Lower leg skin (tissue), 4 donors: ENCODE data around the gene UBE2G1. TPM values are rescaled to one million over a fixed set of nuclear protein-coding genes. Genes with fewer than 3 reads are reported as not detected.
"Not testable (repeated sequence)": the region's sequence is repeated elsewhere in the genome, so short reads cannot be mapped to it uniquely, and the experiment has no call there.

Source experiments
- DNase-seq, 2 donors: peaks; one replicate each; pipeline ENCODE4 v3.0.0-alpha.2; 2019; ENCODE audit warnings: low spot score in 2 of 2
- H3K4me3 ChIP-seq: fragments of 200-600 bp; sonication (generic); 2 replicates; pipeline ENCODE4 v1.5.1; 2017; ENCODE audit warnings: mild to moderate bottlenecking, low read depth; ENCODE audit not compliant: poor library complexity, severe bottlenecking
- CTCF ChIP-seq, 3 donors: fragments of 450-650 bp; IDR thresholded peaks; one replicate each; pipeline ENCODE4 v1.5.1; 2016; ENCODE audit warnings: antibody characterized with exemption in 3 of 3, mild to moderate bottlenecking in 3 of 3, moderate library complexity in 2 of 3
- POLR2A ChIP-seq, 2 donors: fragments of 450-650 bp; IDR thresholded peaks; one replicate each; pipeline ENCODE4 v1.6.1; 2016 to 2017; ENCODE audit warnings: antibody characterized with exemption in 2 of 2, mild to moderate bottlenecking in 1 of 2, moderate library complexity in 1 of 2
- WGBS, 2 donors: methylation state at CpG; one replicate each; pipeline ENCODE4 v1.1.5; 2018; 5-methylcytosine and 5-hydroxymethylcytosine counted together
- intact Hi-C: fragments of 100-400 bp; cut with DNase I; formaldehyde crosslinking; loops from one replicate; pipeline ENCODE4 v1.15.0; 2023; ENCODE audit warnings: low total_unique reads
- total RNA-seq, 4 donors: library from RNA; depleted of rRNA; stranded (reverse); fragments of >200 nt; gene quantifications; one replicate each; pipeline ENCODE4 v1.1.0, GENCODE V29; 2016

Gene UBE2G1
- total RNA-seq, 4 donors from 2014 or later: 72.3 to 84.3 (median 78.5) TPM

GRCh38 chr17:4368341-4368740, 1.9 kb upstream of the UBE2G1 start:
- intact Hi-C loops: no loop called here
- H3K4me3 ChIP-seq: no peak overlapping the region
- 94 to 96% methylated on average over 5 of the region's 5 CpGs for WGBS, 2 donors
- no peak for DNase-seq
- TF ChIP-seq POLR2A (IDR thresholded peaks at IDR 0.05): no peak
- TF ChIP-seq CTCF (IDR thresholded peaks at IDR 0.05): no peak

GRCh38 chr17:4367177-4367576, 702 bp upstream of the UBE2G1 start:
- intact Hi-C loops, H3K4me3 ChIP-seq: not testable (repeated sequence)
- WGBS, 2 donors: 96% methylated on average over 10 of the region's 10 CpGs
- DNase-seq: peak in 1 of 2 donors; percentile 70

- WGBS, 2 donors: 0% methylated on average over 8 to 18 of the region's 82 CpGs
- DNase-seq: peak in 1 of 2 donors; percentile 90
- intact Hi-C loops: no loop called here
- TF ChIP-seq POLR2A (IDR thresholded peaks at IDR 0.05): no peak
- TF ChIP-seq CTCF (IDR thresholded peaks at IDR 0.05): no peak
- peak overlapping the region; percentile 97 for H3K4me3 ChIP-seq
These were observed 698 bp downstream of the UBE2G1 start for GRCh38 chr17:4365628-4366326.

- 0% methylated on average over 13 to 20 of the region's 38 CpGs for WGBS, 2 donors
- peak; percentile 90 to 96 for DNase-seq
- H3K4me3 ChIP-seq: peak overlapping the region; percentile 97
- no peak for TF ChIP-seq CTCF (IDR thresholded peaks at IDR 0.05)
- no peak for TF ChIP-seq POLR2A (IDR thresholded peaks at IDR 0.05)
- intact Hi-C loops: no loop called here
These were observed 1.3 kb downstream of the UBE2G1 start for GRCh38 chr17:4365103-4365627.

GRCh38 chr17:4364622-4365041, 1.8 kb downstream of the UBE2G1 start:
- intact Hi-C loops: loop anchor here (5.0 kb wide), 1 partner anchor 142 kb away; no protein-coding TSS in a partner anchor
- H3K4me3 ChIP-seq: no peak overlapping the region
- DNase-seq: peak in 1 of 2 donors; percentile 83
- TF ChIP-seq POLR2A (IDR thresholded peaks at IDR 0.05) (no peak), CTCF (IDR thresholded peaks at IDR 0.05) (no peak)
- WGBS, 2 donors: 45 to 57% methylated on average over 18 of the region's 18 CpGs

- TF ChIP-seq CTCF (IDR thresholded peaks at IDR 0.05) (no peak), POLR2A (IDR thresholded peaks at IDR 0.05) (no peak)
- intact Hi-C loops: loop anchor here (5.0 kb wide), 1 partner anchor 140 kb away; no protein-coding TSS in a partner anchor
- DNase-seq: no peak
- H3K4me3 ChIP-seq: no peak overlapping the region
- 41 to 45% methylated on average over 4 of the region's 4 CpGs for WGBS, 2 donors
These were observed 4.3 kb downstream of the UBE2G1 start for GRCh38 chr17:4362141-4362540.
